HT-29 (cell line): ENCODE measurements around the gene SPRR2B. TPM values are rescaled to one million over a fixed set of nuclear protein-coding genes. Genes with fewer than 3 reads are reported as not detected.
"Not testable (repeated sequence)": the region's sequence is repeated elsewhere in the genome, so short reads cannot be mapped to it uniquely, and the experiment has no call there.

Experiments used
- DNase-seq: peaks from one replicate; pipeline ENCODE4 v3.0.0-alpha.2; 2015; ENCODE audit warnings: low spot score
- total RNA-seq: library from RNA; depleted of rRNA; stranded (reverse); fragments of >200 nt; shearing (Covaris generic); gene quantifications from 2 replicates; pipeline ENCODE4 v1.2.3, GENCODE V29; 2014; rRNA removed

SPRR2B gene
- not detected in 2 replicates for total RNA-seq

GRCh38 chr1:153071511-153071910 is at the start of gene SPRR2B:
Gene SPRR2B (minus strand): TSS chr1:153071611. CDS start chr1:153070839, 772 bp downstream.
- no peak for DNase-seq

- no peak for DNase-seq
Observed at GRCh38 chr1:153120945-153121344, 49.5 kb upstream of the SPRR2B start.

GRCh38 chr1:153119491-153119971 is 48.1 kb upstream of the SPRR2B start:
- no peak for DNase-seq

- DNase-seq = not testable (repeated sequence)
Observed at GRCh38 chr1:153115264-153115663, 43.9 kb upstream of the SPRR2B start.

GRCh38 chr1:153113416-153113815 is 42.0 kb upstream of the SPRR2B start, which contains the start of gene SPRR2F:
Gene SPRR2F (minus strand): TSS chr1:153113516. CDS start chr1:153112733, 783 bp downstream.
- DNase-seq = no peak

- DNase-seq = not testable (repeated sequence)
Observed at GRCh38 chr1:153112454-153112853, 41.0 kb upstream of the SPRR2B start.

- DNase-seq = no peak
Observed at GRCh38 chr1:153100245-153100644, 28.8 kb upstream of the SPRR2B start.

GRCh38 chr1:153099461-153100045 is 28.1 kb upstream of the SPRR2B start:
- no peak for DNase-seq

- no peak for DNase-seq
Observed at GRCh38 chr1:153095764-153096163, 24.4 kb upstream of the SPRR2B start.

GRCh38 chr1:153094426-153094825 is 23.0 kb upstream of the SPRR2B start, which contains the start of gene SPRR2E:
Gene SPRR2E (minus strand): TSS chr1:153094526. CDS start chr1:153093751, 775 bp downstream.
- DNase-seq = no peak

- DNase-seq = no peak
Observed at GRCh38 chr1:153087652-153088051, 16.2 kb upstream of the SPRR2B start.

GRCh38 chr1:153081736-153082135 is 10.3 kb upstream of the SPRR2B start:
- no peak for DNase-seq

GRCh38 chr1:153072806-153073726 is 1.7 kb upstream of the SPRR2B start:
- DNase-seq = no peak

- DNase-seq = no peak
Observed at GRCh38 chr1:153070243-153070642, 1.2 kb downstream of the SPRR2B start.

GRCh38 chr1:153058826-153059784 is 12.3 kb downstream of the SPRR2B start:
- DNase-seq = no peak

GRCh38 chr1:153058154-153058553 is 13.3 kb downstream of the SPRR2B start:
- no peak for DNase-seq

- no peak for DNase-seq
Observed at GRCh38 chr1:153057375-153057774, 14.0 kb downstream of the SPRR2B start, which contains the start of gene SPRR2A. Gene SPRR2A (minus strand): TSS chr1:153057512. CDS start chr1:153056735, 777 bp downstream.

- DNase-seq = not testable (repeated sequence)
Observed at GRCh38 chr1:153056111-153056510, 15.3 kb downstream of the SPRR2B start.

- DNase-seq = no peak
Observed at GRCh38 chr1:153049211-153049610, 22.2 kb downstream of the SPRR2B start.

- no peak for DNase-seq
Observed at GRCh38 chr1:153040950-153041631, 30.3 kb downstream of the SPRR2B start, which contains the start of gene SPRR2D. Gene SPRR2D (minus strand): TSS chr1:153041120. CDS start chr1:153040346, 774 bp downstream.
